IPS-NIHi11 (cell line): ENCODE results near the gene MYO7B.
"Not testable (repeated sequence)": the region's sequence is repeated elsewhere in the genome, so short reads cannot be mapped to it uniquely, and the experiment has no call there.

ENCODE experiments used
- DNase-seq: peaks from one replicate; pipeline ENCODE4 v3.0.0; 2012; ENCODE audit warnings: mixed read lengths, low spot score

MYO7B gene

DNA sequence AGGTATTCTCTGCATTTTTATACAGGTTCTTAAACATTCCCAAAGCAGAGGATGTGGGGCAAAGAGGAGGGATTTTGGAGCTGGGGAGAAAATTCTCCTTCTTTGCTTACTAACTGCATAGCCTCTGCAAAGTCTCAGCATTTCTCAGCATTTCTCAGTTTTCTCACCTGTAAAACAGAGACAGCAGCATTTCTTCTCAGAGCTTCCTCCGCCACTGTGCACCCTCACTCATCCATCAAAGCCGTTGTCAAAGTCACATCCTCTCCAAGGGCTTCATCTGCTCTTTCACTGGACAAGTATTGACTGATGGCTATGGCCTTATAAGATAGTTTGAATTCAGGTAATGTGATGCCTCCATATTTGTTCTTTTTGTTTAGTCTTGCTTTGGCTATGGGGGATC, 17.4 kb downstream of the MYO7B start:
- no peak for DNase-seq

DNA sequence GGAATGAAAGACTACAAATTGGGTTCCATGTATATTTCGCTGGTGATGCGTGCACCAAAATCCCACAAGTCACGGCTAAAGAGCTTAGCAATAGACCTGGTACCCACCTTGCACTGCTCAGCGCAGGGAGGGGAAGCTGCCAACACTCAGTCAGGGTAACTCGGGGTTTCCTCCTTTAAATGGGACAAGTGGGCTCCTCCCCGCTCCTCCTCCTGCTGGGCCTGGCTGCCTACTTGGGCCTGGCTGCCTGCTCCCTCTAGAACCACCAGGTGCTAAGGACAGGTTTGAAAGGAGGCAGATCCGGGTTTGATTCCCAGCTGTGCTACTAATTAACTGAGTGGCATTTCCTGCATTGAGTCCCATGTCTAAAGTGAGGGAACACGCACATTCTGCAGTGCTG, 23.4 kb downstream of the MYO7B start:
- no peak for DNase-seq

DNA sequence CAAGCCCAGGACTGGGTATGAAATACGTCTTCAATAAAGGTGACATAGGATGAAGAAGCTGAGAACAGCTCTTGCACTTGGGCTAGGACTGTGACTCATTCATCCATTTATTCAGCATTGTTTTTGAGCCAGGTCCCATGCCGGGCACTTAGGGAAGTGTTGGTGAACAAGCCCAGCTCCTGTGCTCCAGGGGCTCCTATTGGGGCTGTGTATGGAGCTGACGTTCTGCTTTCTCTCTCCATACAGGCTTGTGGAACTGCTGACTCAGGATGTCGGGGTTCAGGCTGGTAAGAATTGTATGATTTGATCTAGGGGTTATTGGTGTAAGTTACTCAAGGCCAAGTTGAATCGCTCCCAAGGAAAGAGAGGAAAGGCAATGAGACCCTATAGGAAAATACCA, 24.0 kb downstream of the MYO7B start:
- DNase-seq = no peak

DNA sequence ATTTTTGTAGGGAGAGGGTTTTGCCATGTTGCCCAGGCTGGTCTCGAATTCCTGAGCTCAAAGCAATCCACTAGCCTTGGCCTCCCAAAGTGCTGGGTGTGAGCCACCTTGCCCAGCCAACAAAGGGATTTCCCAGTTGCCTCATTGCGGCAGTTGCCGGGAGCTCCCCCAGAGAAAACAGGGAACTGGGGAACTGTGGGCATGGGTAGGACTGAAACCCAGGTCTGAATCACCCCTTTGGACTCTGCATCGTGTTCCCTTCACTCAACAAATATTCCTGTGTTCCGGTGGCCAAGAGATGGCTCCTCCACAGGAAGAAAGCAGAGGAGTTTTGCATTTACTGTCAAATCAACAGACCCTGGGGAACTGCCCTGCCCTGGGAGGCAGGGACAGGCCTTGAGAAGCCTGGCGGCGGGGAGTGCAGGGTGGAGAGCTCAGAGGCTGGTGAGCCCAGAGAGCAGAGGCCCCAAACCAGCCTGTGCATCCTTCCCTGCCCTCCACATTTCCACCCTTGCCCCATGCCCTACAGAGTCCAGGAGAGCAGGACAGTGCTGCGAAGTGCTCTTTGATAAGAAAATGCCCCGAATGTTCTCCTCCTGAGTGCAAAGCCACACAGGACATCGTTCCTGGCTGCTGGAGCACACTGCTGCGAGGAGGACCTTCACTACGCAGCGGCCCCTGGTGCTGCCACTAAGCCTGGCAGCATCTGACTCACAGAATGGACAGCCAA, 24.9 kb downstream of the MYO7B start:
- no peak for DNase-seq

DNA sequence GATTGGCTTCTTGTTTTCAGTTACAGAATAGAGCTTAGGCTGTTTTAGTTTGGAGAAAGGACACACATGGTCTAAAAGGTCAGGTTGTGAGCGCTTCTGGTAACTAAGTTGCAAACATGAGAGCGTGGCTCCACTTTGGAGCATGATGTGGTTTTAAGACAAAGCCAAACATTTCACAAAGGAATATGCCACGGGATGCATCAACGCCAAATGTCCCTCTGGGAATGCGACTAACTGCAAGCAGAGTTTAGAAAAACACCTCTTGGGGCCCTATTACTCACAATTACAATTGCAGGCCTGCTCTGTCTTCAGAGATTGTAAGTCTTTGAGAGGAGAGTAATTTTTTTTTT, 25.4 kb downstream of the MYO7B start:
- no peak for DNase-seq

- DNase-seq = no peak
These were observed 25.9 kb downstream of the MYO7B start for GRCh38 chr2:127561371-127561770.

- DNase-seq = no peak
These were observed 27.5 kb downstream of the MYO7B start for GRCh38 chr2:127562936-127563335.

GRCh38 chr2:127563458-127564428, 28.3 kb downstream of the MYO7B start:
- no peak for DNase-seq

DNA sequence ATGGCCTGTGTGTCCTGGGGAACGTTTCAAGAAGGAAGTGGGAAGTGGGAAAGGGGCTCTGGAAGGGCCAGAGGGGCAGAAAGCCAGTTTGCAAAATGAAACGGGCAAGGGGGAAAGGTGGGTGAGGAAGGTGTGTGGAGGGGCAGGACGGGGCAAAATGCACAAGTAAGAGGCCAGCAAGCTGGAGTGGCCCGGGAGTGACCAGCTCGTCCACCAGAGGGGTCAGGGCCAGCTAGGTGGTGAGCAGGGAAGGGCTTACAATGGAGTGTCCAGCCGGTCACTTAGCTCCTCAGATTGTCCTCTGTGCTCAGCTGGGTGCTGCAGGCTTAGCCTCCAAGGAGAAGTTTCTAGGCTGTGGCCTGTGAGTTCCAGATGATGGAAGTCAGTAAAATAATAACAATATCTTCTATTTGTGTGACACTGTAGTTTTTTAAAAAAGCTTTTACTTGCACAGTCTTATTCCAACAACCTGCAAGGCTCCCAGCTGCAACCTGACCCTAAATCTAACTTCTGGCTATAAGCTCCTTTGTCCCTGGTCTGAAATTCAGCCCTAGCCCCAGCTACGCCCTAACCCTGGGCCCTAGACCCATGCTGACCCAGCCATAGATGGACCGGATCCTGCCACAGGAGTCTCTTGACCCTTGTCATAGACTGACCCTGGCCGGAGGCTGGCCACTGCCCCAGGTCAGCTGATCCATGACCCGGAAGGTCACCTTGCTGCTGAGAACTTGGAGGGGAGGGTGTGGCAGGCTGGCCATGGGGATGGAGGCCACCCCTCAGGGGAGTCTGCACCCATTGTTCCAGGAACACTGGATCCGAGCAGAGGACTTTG, 29.2 kb downstream of the MYO7B start:
- no peak for DNase-seq

- DNase-seq = no peak
These were observed 30.0 kb downstream of the MYO7B start for GRCh38 chr2:127565261-127566138.

DNA sequence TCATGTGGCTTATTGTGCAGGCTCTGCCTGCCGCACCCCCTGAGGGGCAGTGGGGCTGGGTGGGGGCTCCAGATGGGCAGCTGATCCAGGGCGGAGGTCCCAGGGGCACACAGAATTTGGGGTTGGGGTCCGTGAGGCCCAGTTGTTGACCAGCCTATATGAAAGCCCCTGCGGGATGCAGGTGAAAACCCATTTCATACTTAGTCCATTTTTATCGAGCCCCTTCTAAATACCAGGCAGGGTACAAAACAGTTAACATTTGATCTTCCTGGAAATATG, 30.6 kb downstream of the MYO7B start:
- DNase-seq = no peak

GRCh38 chr2:127566576-127566975, 31.1 kb downstream of the MYO7B start:
- no peak for DNase-seq

DNA sequence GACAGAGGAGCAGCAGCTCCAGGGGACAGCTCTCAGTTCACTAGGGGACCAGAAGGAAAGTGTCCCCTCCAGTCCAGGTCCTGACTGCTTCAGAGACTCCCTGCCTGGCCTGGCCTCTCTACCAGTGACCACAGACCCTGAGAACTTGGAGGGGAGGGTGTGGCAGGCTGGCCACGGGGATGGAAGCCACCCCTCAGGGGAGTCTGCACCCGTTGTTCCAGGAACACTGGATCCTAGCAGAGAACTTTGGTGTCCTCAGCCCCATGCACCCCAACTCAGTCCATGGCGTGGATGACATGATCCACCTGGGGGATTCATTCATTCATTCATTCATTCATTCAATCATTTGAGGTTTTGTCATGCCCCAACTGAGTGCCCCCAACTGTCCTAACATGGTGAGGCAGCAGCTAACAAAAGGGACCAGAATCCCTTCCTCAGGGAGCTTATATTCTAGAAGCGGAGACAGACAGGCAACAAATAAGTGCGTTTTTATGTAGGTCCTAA, 31.9 kb downstream of the MYO7B start:
- DNase-seq = no peak

DNA sequence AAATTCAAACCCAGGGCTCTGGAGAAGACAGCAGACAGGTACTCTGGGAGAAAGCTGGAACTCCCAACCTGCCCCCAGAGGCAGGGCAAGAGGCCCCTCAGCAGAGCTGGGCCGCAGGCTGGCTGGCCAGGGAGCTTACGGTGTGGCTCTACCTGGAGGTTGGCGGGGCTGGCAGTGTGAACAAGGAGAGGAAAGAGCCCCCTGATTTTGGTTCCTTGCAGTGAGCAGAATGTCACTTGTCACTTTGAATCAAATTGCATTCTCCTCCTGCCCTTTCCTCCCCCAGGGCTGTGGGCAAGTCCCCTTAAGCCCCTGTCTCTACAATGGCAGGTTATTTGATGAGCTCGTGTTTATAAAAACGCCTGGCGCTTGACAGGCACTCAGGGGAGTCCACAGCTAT, 32.6 kb downstream of the MYO7B start:
- no peak for DNase-seq

DNA sequence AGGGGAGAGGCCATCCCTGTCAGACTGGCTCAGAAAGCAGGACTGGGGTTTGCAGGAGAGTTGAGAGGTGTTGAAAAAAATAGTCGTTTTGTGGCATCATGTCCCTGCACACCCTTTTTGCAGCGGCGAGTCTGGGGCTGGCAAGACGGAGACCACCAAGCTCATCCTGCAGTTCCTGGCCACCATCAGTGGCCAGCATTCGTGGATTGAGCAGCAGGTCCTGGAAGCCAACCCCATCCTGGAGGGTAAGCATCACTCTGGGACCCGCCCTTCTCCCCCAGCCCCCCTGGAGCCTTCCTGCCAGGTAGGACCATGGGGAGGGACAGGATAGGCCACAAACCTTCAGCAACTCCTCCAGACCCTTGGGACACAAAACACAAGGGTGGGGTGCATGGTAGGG, 34.2 kb downstream of the MYO7B start:
- DNase-seq = no peak

DNA sequence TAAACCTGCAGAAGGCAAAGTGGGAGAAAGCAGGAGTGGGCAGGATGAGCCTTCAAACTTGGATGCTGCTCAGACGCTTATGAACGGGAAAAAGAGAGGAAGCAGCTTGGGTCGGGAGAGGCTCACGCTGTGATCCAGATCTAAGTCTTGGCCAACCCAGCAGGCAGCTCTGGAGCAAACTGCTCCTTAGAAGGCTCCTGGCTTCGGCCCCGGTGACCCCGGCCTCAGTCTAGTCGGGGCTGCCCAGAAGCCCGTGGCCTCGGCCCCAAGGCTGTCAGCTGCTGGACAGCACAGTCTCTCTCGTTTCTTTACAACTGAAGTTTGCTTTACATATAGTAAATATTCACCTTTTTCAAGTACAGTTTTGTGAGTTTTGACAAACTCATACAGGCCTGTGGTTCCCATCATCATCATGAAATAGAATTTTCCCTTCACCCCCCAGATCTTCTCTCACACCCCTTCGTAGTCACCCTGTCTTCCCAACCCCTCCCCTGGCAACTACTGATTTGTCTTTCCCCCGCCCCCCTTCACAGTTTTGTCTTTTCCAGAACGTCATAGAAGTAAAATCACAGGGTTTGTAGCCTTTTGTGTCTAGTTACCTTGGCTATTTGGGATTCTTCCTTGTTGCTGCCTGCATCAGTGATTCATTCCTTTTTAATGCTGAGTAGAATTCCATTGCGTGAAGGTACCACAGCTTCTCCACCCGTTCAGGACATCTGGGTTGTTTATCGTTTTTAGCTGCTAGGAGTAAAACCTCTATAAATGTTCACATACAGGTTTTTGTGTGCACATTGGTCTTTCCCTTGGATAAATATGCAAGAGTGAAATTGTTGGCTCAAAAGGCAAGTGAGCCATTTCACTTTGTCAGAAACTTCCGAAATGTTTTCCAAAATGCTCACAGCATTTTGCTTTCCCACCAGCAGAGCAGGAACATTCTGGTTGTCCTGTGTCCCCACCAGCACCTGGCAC, 35.1 kb downstream of the MYO7B start:
- DNase-seq = no peak

DNA sequence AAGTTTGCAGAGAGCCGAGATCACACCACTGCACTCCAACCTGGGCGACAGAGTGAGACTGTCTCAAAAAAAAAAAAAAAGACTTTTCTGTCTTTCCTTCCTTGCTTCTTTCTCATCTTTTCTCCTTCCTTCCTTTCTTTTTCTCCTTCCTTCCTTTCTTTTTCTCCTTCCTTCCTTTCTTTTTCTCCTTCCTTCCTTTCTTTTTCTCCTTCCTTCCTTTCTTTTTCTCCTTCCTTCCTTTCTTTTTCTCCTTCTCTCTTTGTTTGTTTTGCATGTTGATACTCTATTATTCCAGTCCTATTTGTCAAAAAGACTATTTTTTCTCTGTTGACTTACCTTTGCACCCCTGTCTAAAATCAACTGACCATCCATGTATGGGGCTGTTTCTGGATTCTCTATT, 36.9 kb downstream of the MYO7B start:
- DNase-seq = not testable (repeated sequence)

- no peak for DNase-seq
These were observed 37.4 kb downstream of the MYO7B start for GRCh38 chr2:127572841-127573240.

DNA sequence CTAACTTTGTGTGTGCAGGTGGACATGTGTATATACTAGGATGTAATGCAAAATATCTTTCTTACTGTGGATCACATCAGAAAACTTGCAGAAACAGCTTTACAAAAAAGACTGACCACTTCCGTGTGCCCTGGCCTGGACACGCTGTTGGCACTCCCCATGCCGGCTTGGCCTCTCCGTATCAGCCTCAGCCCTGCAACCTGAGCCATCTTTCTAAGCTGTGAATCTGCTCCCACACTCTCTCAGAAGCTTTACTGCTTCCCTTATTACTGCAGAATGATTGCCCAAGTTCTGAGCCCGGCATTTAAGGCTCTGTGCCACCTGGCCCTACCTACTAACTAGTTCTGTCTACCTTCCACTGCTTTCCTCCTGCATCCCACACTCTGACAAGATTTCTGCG, 37.8 kb downstream of the MYO7B start:
- no peak for DNase-seq

- DNase-seq = no peak
These were observed 38.3 kb downstream of the MYO7B start for GRCh38 chr2:127573771-127574170.
